Neural cell (in vitro differentiated cells): ENCODE measurements around the gene ELFN1. TPM values are rescaled to one million over a fixed set of nuclear protein-coding genes. Genes with fewer than 3 reads are reported as not detected.

Source experiments
- H2AFZ ChIP-seq: fragments of 200-600, 300-800 bp; sonication (generic), shearing (Covaris generic); 2 replicates; pipeline ENCODE4 v1.6.0; 2014; ENCODE audit warnings: low read depth, mild to moderate bottlenecking, antibody characterized with exemption, low read length, moderate library complexity
- H3F3A ChIP-seq: fragments of 200-600 bp; shearing (Covaris generic); 2 replicates; pipeline ENCODE4 v1.6.1; 2016; ENCODE audit warnings: mild to moderate bottlenecking, moderate library complexity, mixed read lengths, antibody characterized with exemption, low read length; ENCODE audit not compliant: insufficient read depth, poor library complexity, severe bottlenecking
- H3K27ac ChIP-seq: fragments of 200-600, 300-800 bp; sonication (generic), shearing (Covaris generic); 2 replicates; pipeline ENCODE4 v1.5.1; 2014; ENCODE audit warnings: mild to moderate bottlenecking, low read length, moderate library complexity
- H3K27me3 ChIP-seq: fragments of 300-800, 200-600 bp; sonication (generic), shearing (Covaris generic); 2 replicates; pipeline ENCODE4 v1.6.0; 2014; ENCODE audit warnings: mild to moderate bottlenecking, low read depth, low read length, moderate library complexity; ENCODE audit not compliant: insufficient read depth
- H3K36me3 ChIP-seq: fragments of 300-800, 200-600 bp; sonication (generic), shearing (Covaris generic); 2 replicates; pipeline ENCODE4 v1.5.1; 2014; ENCODE audit warnings: mild to moderate bottlenecking, antibody characterized with exemption, low read length, moderate library complexity; ENCODE audit not compliant: insufficient read depth
- H3K4me2 ChIP-seq: fragments of 300-800, 200-600 bp; sonication (generic), shearing (Covaris generic); 2 replicates; pipeline ENCODE4 v1.6.0; 2014; ENCODE audit warnings: mild to moderate bottlenecking, low read length
- H3K4me3 ChIP-seq: fragments of 300-800, 200-600 bp; sonication (generic), shearing (Covaris generic); 2 replicates; pipeline ENCODE4 v1.5.1; 2014; ENCODE audit warnings: mild to moderate bottlenecking, low read length, moderate library complexity
- H3K79me2 ChIP-seq: fragments of 200-600 bp; shearing (Covaris generic); replicated peaks from 2 replicates; pipeline ENCODE4 v1.6.0; 2014; ENCODE audit warnings: mild to moderate bottlenecking, low read length, moderate library complexity; ENCODE audit not compliant: insufficient read depth
- H3K9ac ChIP-seq: fragments of 300-800, 200-600 bp; sonication (generic), shearing (Covaris generic); 2 replicates; pipeline ENCODE4 v1.6.1; 2016; ENCODE audit warnings: mild to moderate bottlenecking, low read length, mixed read lengths
- H3K9me2 ChIP-seq: fragments of 200-600 bp; shearing (Covaris generic); 2 replicates; pipeline ENCODE4 v1.6.1; 2016; ENCODE audit warnings: mild to moderate bottlenecking, low read length, mixed read lengths; ENCODE audit not compliant: insufficient read depth
- H3K9me3 ChIP-seq: fragments of 200-600, 300-800 bp; sonication (generic), shearing (Covaris generic); 2 replicates; pipeline ENCODE4 v1.6.1; 2016; ENCODE audit warnings: mild to moderate bottlenecking, mixed run types, low read length, moderate library complexity, mixed read lengths
- H4K20me1 ChIP-seq: fragments of 200-600 bp; shearing (Covaris generic); 2 replicates; pipeline ENCODE4 v1.6.1; 2016; ENCODE audit warnings: mild to moderate bottlenecking, mixed run types; ENCODE audit not compliant: insufficient read depth
- CTCF ChIP-seq: fragments of 450-650 bp; IDR thresholded peaks from 2 replicates; pipeline ENCODE4 v1.5.1; 2014; ENCODE audit warnings: antibody characterized with exemption, mild to moderate bottlenecking, moderate library complexity; ENCODE audit not compliant: poor library complexity, severe bottlenecking
- EP300 ChIP-seq: fragments of 450-650 bp; conservative IDR thresholded peaks from 2 replicates; pipeline ENCODE4 v1.6.1; 2014; ENCODE audit warnings: antibody characterized with exemption, mild to moderate bottlenecking, moderate library complexity; ENCODE audit not compliant: poor library complexity, severe bottlenecking
- EZH2 ChIP-seq: fragments of 200-600, 300-800 bp; shearing (Covaris generic), sonication (generic); IDR thresholded peaks from 2 replicates; pipeline ENCODE4 v1.6.1; 2014; ENCODE audit warnings: antibody characterized with exemption, low read length, borderline replicate concordance, mild to moderate bottlenecking; ENCODE audit not compliant: insufficient read depth, poor library complexity, severe bottlenecking
- MXI1 ChIP-seq: fragments of 450-650 bp; conservative IDR thresholded peaks from 2 replicates; pipeline ENCODE4 v1.6.1; 2014; ENCODE audit warnings: antibody characterized with exemption, mild to moderate bottlenecking; ENCODE audit not compliant: poor library complexity, severe bottlenecking
- POLR2AphosphoS5 ChIP-seq: IDR thresholded peaks from 2 replicates; pipeline ENCODE4 v1.6.1; 2012
- RAD21 ChIP-seq: fragments of 450-650 bp; conservative IDR thresholded peaks from 2 replicates; pipeline ENCODE4 v1.6.1; 2014; ENCODE audit warnings: antibody characterized with exemption, mild to moderate bottlenecking, moderate library complexity
- SMC3 ChIP-seq: fragments of 450-650 bp; conservative IDR thresholded peaks from 2 replicates; pipeline ENCODE4 v1.6.1; 2014; ENCODE audit warnings: antibody characterized with exemption, mild to moderate bottlenecking, moderate library complexity; ENCODE audit not compliant: poor library complexity
- TAF1 ChIP-seq: IDR thresholded peaks from 2 replicates; pipeline ENCODE4 v1.6.1; 2012; ENCODE audit warnings: low read depth
- polyA plus RNA-seq: library from polyadenylated mRNA; depleted of rRNA; stranded (reverse); fragments of >200 nt; gene quantifications from 2 replicates; pipeline ENCODE4 v1.2.3, GENCODE V29; 2014
- TF ChIP-seq, protein P1 (sequence below): IDR thresholded peaks from 2 replicates; pipeline ENCODE4 v1.6.1; 2012; ENCODE audit warnings: borderline replicate concordance

Gene ELFN1
- polyA plus RNA-seq, 1 donor from 2014 or later, result 11.8 TPM

GRCh38 chr7:1623810-1624209 is 46.3 kb upstream of the ELFN1 start:
- no peaks in the 10 kb centered on the region for H3F3A ChIP-seq
- no peak overlapping the region for H2AFZ ChIP-seq
- no peaks in the 10 kb centered on the region for H3K9me3 ChIP-seq
- H3K27ac ChIP-seq, result no peak overlapping the region
- H3K79me2 ChIP-seq, result no peaks in the 10 kb centered on the region
- no peak overlapping the region for H3K4me2 ChIP-seq
- H3K9me2 ChIP-seq, result no peaks in the 10 kb centered on the region
- H3K4me3 ChIP-seq, result no peak overlapping the region
- TF ChIP-seq EP300, result no peak
- TF ChIP-seq SMC3, result no peak
- no peak for TF ChIP-seq MXI1
- no peak for TF ChIP-seq POLR2AphosphoS5
- no peak for TF ChIP-seq EZH2
- no peak for TF ChIP-seq CTCF
- TF ChIP-seq TAF1, result no peak
- no peak for TF ChIP-seq RAD21
- TF ChIP-seq, protein P1, sequence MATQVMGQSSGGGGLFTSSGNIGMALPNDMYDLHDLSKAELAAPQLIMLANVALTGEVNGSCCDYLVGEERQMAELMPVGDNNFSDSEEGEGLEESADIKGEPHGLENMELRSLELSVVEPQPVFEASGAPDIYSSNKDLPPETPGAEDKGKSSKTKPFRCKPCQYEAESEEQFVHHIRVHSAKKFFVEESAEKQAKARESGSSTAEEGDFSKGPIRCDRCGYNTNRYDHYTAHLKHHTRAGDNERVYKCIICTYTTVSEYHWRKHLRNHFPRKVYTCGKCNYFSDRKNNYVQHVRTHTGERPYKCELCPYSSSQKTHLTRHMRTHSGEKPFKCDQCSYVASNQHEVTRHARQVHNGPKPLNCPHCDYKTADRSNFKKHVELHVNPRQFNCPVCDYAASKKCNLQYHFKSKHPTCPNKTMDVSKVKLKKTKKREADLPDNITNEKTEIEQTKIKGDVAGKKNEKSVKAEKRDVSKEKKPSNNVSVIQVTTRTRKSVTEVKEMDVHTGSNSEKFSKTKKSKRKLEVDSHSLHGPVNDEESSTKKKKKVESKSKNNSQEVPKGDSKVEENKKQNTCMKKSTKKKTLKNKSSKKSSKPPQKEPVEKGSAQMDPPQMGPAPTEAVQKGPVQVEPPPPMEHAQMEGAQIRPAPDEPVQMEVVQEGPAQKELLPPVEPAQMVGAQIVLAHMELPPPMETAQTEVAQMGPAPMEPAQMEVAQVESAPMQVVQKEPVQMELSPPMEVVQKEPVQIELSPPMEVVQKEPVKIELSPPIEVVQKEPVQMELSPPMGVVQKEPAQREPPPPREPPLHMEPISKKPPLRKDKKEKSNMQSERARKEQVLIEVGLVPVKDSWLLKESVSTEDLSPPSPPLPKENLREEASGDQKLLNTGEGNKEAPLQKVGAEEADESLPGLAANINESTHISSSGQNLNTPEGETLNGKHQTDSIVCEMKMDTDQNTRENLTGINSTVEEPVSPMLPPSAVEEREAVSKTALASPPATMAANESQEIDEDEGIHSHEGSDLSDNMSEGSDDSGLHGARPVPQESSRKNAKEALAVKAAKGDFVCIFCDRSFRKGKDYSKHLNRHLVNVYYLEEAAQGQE, result no peak
- H3K27me3 ChIP-seq, result no peaks in the 10 kb centered on the region
- no peaks in the 10 kb centered on the region for H3K36me3 ChIP-seq
- H4K20me1 ChIP-seq, result no peaks in the 10 kb centered on the region
- H3K9ac ChIP-seq, result no peak overlapping the region

DNA sequence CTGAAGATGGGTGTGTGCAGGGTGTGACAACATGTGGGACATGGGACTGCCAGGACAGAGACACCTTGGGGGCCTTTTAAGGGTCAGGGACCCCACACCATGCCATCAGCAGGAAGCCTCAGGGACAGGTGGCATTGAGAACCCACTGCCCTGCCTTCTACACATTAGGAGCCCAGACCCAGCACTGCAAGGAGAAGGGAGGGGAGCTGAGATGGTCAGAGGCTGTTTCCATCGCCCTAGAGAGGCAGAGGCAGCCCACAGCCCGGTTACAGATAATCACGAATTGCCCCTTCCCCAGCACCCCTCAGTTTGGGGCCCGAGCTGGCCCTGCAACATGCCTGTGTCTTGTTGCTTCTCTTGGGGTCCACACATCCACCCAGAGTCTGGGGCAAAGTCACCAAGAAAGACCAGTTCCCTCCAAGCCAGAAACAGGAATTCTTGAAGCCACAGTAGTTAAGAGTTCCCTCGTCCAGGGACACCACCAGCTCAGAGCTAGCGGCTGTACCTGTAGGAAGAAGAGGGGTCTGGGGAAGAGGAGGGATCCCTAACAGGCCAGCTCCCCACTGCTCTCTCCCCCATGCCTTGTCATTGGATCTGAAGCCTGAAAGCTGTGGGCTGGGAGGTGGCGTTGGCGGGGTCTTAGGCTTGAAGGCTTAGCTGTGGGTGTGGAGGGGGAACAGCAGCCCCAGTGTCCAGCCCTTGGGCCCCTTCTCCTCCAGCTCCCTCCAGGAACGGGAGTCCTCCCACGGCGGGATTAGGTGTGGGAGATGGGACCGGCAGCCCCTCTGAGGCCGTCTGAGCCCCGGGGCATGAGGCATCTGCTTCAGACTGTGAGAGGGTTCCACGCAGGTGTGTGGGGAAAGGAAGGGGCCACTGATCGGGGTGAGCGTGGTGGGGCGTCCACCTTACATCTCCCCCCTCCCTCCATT is 44.8 kb upstream of the ELFN1 start:
- no peak overlapping the region for H3K4me3 ChIP-seq
- no peaks in the 10 kb centered on the region for H3K9me2 ChIP-seq
- H3K9me3 ChIP-seq, result no peaks in the 10 kb centered on the region
- no peaks in the 10 kb centered on the region for H3F3A ChIP-seq
- H4K20me1 ChIP-seq, result no peaks in the 10 kb centered on the region
- H3K9ac ChIP-seq, result no peak overlapping the region
- H3K27ac ChIP-seq, result no peak overlapping the region
- H2AFZ ChIP-seq, result no peak overlapping the region
- no peak overlapping the region for H3K4me2 ChIP-seq
- no peaks in the 10 kb centered on the region for H3K27me3 ChIP-seq
- no peaks in the 10 kb centered on the region for H3K79me2 ChIP-seq
- TF ChIP-seq POLR2AphosphoS5 (no peak), EZH2 (no peak), TAF1 (no peak), EP300 (no peak), MXI1 (no peak), CTCF (no peak), SMC3 (no peak), RAD21 (no peak)
- TF ChIP-seq, protein P1, result no peak
- H3K36me3 ChIP-seq, result no peaks in the 10 kb centered on the region
